Mesangial cell (primary cell): ENCODE data around the gene SMIM32. TPM values are rescaled to one million over a fixed set of nuclear protein-coding genes. Genes with fewer than 3 reads are reported as not detected.

Source experiments
- total RNA-seq: library from RNA; depleted of rRNA; stranded (reverse); fragments of >200 nt; gene quantifications from 2 replicates; pipeline ENCODE4 v1.2.3, GENCODE V29; 2015

The SMIM32 gene
- not detected in 2 replicates for total RNA-seq

GRCh38 chr5:136192526-136193321 lies at the start of gene SMIM32:
Gene SMIM32 (minus strand): TSS chr5:136193162. CDS start chr5:136192524, 638 bp downstream.

Other genes starting within 250 kb of the SMIM32 start
- not detected in 2 replicates for gene LECT2, start 238.2 kb downstream of the SMIM32 start, total RNA-seq
- gene TGFBI, start 164.2 kb downstream of the SMIM32 start, total RNA-seq, result 494 and 856 TPM in 2 replicates
- 18.9 and 21.8 TPM in 2 replicates for gene SMAD5, start 60.3 kb downstream of the SMIM32 start, total RNA-seq
- gene TRPC7, start 172.4 kb upstream of the SMIM32 start, total RNA-seq, result 0.13 TPM in 1 of 2 replicates, not detected in the other